HL-60 (cell line): ENCODE results near the gene PASD1.

Experiments
- GABPA ChIP-seq: IDR thresholded peaks from 2 replicates; pipeline ENCODE4 v1.6.1; 2012; ENCODE audit warnings: low read depth
- POLR2AphosphoS5 ChIP-seq: IDR thresholded peaks from 2 replicates; pipeline ENCODE4 v1.6.1; 2012; ENCODE audit warnings: low read depth
- SPI1 ChIP-seq: IDR thresholded peaks from 2 replicates; pipeline ENCODE4 v1.6.1; 2012; ENCODE audit warnings: low read depth, mild to moderate bottlenecking, borderline replicate concordance
- TF ChIP-seq, protein P1 (sequence below): IDR thresholded peaks from one replicate; pipeline ENCODE4 v1.5.1; 2011; ENCODE audit warnings: low read length, control low read depth, inconsistent platforms; ENCODE audit not compliant: insufficient read depth
- TF ChIP-seq, protein P2 (sequence below): IDR thresholded peaks from 2 replicates; pipeline ENCODE4 v1.6.1; 2012; ENCODE audit warnings: low read depth; ENCODE audit not compliant: insufficient replicate concordance

DNA sequence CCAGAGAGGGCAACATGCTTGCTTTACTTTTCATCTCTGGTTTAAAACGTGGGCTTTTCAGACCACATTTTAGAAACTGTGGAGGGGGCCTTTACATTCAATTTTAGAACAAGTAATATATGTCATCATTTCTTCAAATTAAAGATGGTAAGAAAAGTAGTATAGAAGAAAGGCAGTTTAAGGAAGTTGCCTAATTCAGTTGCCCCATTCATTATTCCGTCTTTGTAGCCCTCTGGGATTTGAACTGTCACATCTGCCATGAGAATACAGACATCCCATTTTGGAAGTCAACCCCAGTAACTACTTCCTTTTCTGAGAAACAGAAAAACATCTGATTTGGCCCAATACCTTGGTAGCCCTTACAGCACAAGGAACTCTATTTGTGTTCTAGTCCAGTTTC is 61.2 kb downstream of the PASD1 start:
- TF ChIP-seq, protein P1, sequence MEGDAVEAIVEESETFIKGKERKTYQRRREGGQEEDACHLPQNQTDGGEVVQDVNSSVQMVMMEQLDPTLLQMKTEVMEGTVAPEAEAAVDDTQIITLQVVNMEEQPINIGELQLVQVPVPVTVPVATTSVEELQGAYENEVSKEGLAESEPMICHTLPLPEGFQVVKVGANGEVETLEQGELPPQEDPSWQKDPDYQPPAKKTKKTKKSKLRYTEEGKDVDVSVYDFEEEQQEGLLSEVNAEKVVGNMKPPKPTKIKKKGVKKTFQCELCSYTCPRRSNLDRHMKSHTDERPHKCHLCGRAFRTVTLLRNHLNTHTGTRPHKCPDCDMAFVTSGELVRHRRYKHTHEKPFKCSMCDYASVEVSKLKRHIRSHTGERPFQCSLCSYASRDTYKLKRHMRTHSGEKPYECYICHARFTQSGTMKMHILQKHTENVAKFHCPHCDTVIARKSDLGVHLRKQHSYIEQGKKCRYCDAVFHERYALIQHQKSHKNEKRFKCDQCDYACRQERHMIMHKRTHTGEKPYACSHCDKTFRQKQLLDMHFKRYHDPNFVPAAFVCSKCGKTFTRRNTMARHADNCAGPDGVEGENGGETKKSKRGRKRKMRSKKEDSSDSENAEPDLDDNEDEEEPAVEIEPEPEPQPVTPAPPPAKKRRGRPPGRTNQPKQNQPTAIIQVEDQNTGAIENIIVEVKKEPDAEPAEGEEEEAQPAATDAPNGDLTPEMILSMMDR, result no peak
- TF ChIP-seq SPI1 (no peak), POLR2AphosphoS5 (no peak), GABPA (no peak)
- TF ChIP-seq, protein P2, sequence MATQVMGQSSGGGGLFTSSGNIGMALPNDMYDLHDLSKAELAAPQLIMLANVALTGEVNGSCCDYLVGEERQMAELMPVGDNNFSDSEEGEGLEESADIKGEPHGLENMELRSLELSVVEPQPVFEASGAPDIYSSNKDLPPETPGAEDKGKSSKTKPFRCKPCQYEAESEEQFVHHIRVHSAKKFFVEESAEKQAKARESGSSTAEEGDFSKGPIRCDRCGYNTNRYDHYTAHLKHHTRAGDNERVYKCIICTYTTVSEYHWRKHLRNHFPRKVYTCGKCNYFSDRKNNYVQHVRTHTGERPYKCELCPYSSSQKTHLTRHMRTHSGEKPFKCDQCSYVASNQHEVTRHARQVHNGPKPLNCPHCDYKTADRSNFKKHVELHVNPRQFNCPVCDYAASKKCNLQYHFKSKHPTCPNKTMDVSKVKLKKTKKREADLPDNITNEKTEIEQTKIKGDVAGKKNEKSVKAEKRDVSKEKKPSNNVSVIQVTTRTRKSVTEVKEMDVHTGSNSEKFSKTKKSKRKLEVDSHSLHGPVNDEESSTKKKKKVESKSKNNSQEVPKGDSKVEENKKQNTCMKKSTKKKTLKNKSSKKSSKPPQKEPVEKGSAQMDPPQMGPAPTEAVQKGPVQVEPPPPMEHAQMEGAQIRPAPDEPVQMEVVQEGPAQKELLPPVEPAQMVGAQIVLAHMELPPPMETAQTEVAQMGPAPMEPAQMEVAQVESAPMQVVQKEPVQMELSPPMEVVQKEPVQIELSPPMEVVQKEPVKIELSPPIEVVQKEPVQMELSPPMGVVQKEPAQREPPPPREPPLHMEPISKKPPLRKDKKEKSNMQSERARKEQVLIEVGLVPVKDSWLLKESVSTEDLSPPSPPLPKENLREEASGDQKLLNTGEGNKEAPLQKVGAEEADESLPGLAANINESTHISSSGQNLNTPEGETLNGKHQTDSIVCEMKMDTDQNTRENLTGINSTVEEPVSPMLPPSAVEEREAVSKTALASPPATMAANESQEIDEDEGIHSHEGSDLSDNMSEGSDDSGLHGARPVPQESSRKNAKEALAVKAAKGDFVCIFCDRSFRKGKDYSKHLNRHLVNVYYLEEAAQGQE, result no peak
